Common myeloid progenitor, CD34-positive (primary cell): ENCODE data around the gene SYNJ2.

Experiments used
- CTCF ChIA-PET: fragments of 350-600 bp; sonication (Branson Sonifier 250); formaldehyde crosslinking; loops from one replicate; lab custom pipeline; 2021; ENCODE audit warnings: antibody characterized with exemption; lab: Charles Lee
- POLR2A ChIA-PET: fragments of 350-600 bp; sonication (Branson Sonifier 250); formaldehyde crosslinking; loops from one replicate; lab custom pipeline; 2021; ENCODE audit warnings: antibody characterized with exemption; lab: Charles Lee
- DNase-seq, 3 donors: peaks; one replicate each; pipeline versions ENCODE4 v3.0.0 to v3.0.0-alpha.2; 2013
- H3K27ac ChIP-seq, 2 experiments: 1 replicate in 1 of 2; 2 replicates in 1 of 2; pipeline ENCODE4 v1.7.0; 2013; ENCODE audit warnings: inconsistent platforms in 2 of 2, low read length in 2 of 2, mild to moderate bottlenecking in 2 of 2, low read depth in 1 of 2, moderate library complexity in 1 of 2; ENCODE audit not compliant: severe bottlenecking in 2 of 2, insufficient read depth in 1 of 2, poor library complexity in 1 of 2
- H3K27me3 ChIP-seq, 5 experiments: replicated peaks in 2 of 5; 1 replicate in 3 of 5; 2 replicates in 2 of 5; pipeline versions ENCODE4 v1.6.1 to v1.7.0; 2013; ENCODE audit warnings: low read length in 4 of 5, mild to moderate bottlenecking in 2 of 5, moderate library complexity in 2 of 5, inconsistent platforms in 1 of 5; ENCODE audit not compliant: insufficient read depth in 5 of 5, control insufficient read depth in 4 of 5
- H3K36me3 ChIP-seq, 4 experiments: 1 replicate in 2 of 4; 2 replicates in 2 of 4; pipeline versions ENCODE4 v1.6.1 to v1.7.0; 2013; ENCODE audit warnings: low read length in 3 of 4, control low read depth in 1 of 4, mild to moderate bottlenecking in 1 of 4; ENCODE audit not compliant: control insufficient read depth in 4 of 4, insufficient read depth in 4 of 4
- H3K4me1 ChIP-seq, 4 experiments: 1 replicate in 3 of 4; 2 replicates in 1 of 4; pipeline versions ENCODE4 v1.6.1 to v1.7.1; 2013; ENCODE audit warnings: low read length in 3 of 4, mild to moderate bottlenecking in 3 of 4, control low read depth in 1 of 4, inconsistent platforms in 1 of 4, moderate library complexity in 1 of 4; ENCODE audit not compliant: control insufficient read depth in 4 of 4, insufficient read depth in 4 of 4; ENCODE audit errors: control extremely low read depth in 1 of 4
- H3K4me3 ChIP-seq, 7 experiments: 1 replicate in 4 of 7; 2 replicates in 3 of 7; pipeline versions ENCODE4 v1.5.1 to v1.7.0; 2013; ENCODE audit warnings: mild to moderate bottlenecking in 7 of 7, low read length in 6 of 7, moderate library complexity in 6 of 7, inconsistent platforms in 2 of 7, low read depth in 2 of 7, control low read depth in 1 of 7; ENCODE audit not compliant: insufficient read depth in 4 of 7, control insufficient read depth in 1 of 7; ENCODE audit errors: extremely low read depth in 1 of 7
- H3K9me3 ChIP-seq, 5 experiments: 1 replicate in 4 of 5; 2 replicates in 1 of 5; pipeline versions ENCODE4 v1.6.1 to v1.7.1; 2013; ENCODE audit warnings: low read length in 4 of 5, mild to moderate bottlenecking in 2 of 5, inconsistent platforms in 1 of 5, low read depth in 1 of 5, moderate library complexity in 1 of 5; ENCODE audit not compliant: control insufficient read depth in 4 of 5, insufficient read depth in 2 of 5; ENCODE audit errors: control extremely low read depth in 1 of 5
- WGBS: methylation state at CpG from one replicate; pipeline ENCODE4 v1.1.5; 2013; ENCODE audit not compliant: insufficient coverage; 5-methylcytosine and 5-hydroxymethylcytosine counted together

The SYNJ2 gene

GRCh38 chr6:158122048-158122447, 140.4 kb downstream of the SYNJ2 start:
- H3K4me3 ChIP-seq: no peak overlapping the region
- POLR2A ChIA-PET: no interaction called here
- H3K27me3 ChIP-seq: no peaks in the 10 kb centered on the region
- WGBS: no CpG with 5 or more reads among the region's 2 CpGs
- H3K9me3 ChIP-seq: peaks cover 0 to 3% (median 0%) of the 10 kb centered on the region in 5 experiments
- peaks cover 13 to 53% (median 40%) of the 10 kb centered on the region in 4 experiments for H3K36me3 ChIP-seq
- no peak for DNase-seq
- CTCF ChIA-PET: interaction anchor here (1.5 to 1.7 kb wide), 2 partner anchors 11 to 49 kb away, joined by 5 read pairs; no protein-coding TSS in a partner anchor
- H3K27ac ChIP-seq: no peak overlapping the region
- H3K4me1 ChIP-seq: no peaks in the 10 kb centered on the region

- Histone ChIP-seq H3K36me3 (peaks cover 11 to 46% (median 33%) of the 10 kb centered on the region in 4 experiments), H3K27ac (no peak overlapping the region), H3K4me3 (no peak overlapping the region), H3K27me3 (no peaks in the 10 kb centered on the region), H3K9me3 (peaks cover 0 to 3% (median 0%) of the 10 kb centered on the region in 5 experiments), H3K4me1 (no peaks in the 10 kb centered on the region)
- CTCF ChIA-PET: interaction anchor here (1.2 kb wide), 1 partner anchor 9 kb away, joined by 5 read pairs; no protein-coding TSS in a partner anchor
- no peak for DNase-seq
- POLR2A ChIA-PET: no interaction called here
- WGBS: no CpG with 5 or more reads among the region's 1 CpG
These were observed 142.6 kb downstream of the SYNJ2 start for GRCh38 chr6:158124288-158124687.

GRCh38 chr6:158125271-158125670, 143.6 kb downstream of the SYNJ2 start:
- no peak overlapping the region for H3K4me3 ChIP-seq
- H3K27me3 ChIP-seq: no peaks in the 10 kb centered on the region
- CTCF ChIA-PET: no interaction called here
- POLR2A ChIA-PET: no interaction called here
- WGBS: 92% methylated on average over 1 of the region's 2 CpGs
- no peak overlapping the region for H3K27ac ChIP-seq
- peaks cover 11 to 44% (median 32%) of the 10 kb centered on the region in 4 experiments for H3K36me3 ChIP-seq
- peaks cover 0 to 1% (median 0%) of the 10 kb centered on the region in 4 experiments for H3K4me1 ChIP-seq
- no peak for DNase-seq
- H3K9me3 ChIP-seq: peaks cover 0 to 3% (median 0%) of the 10 kb centered on the region in 5 experiments

GRCh38 chr6:158131926-158132325, 150.3 kb downstream of the SYNJ2 start:
- peaks cover 0 to 20% (median 8%) of the 10 kb centered on the region in 4 experiments for H3K36me3 ChIP-seq
- CTCF ChIA-PET: interaction anchor here (0.6 to 3.4 kb wide), 14 partner anchors 11 to 377 kb away, joined by 3 to 22 read pairs (median 4); no protein-coding TSS in a partner anchor

GRCh38 chr6:158142789-158143188, 161.1 kb downstream of the SYNJ2 start:
- Histone ChIP-seq H3K27ac (no peak overlapping the region), H3K9me3 (no peaks in the 10 kb centered on the region), H3K4me3 (no peak overlapping the region), H3K4me1 (peaks cover 0 to 2% (median 0%) of the 10 kb centered on the region in 4 experiments), H3K36me3 (peaks cover 8 to 49% (median 26%) of the 10 kb centered on the region in 4 experiments), H3K27me3 (no peaks in the 10 kb centered on the region)
- CTCF ChIA-PET: interaction anchor here (1.2 to 2.7 kb wide), 8 partner anchors 9 to 71 kb away, joined by 3 to 9 read pairs (median 4); no protein-coding TSS in a partner anchor
- POLR2A ChIA-PET: no interaction called here
- no peak for DNase-seq

More at GRCh38 chr6:158131926-158132325, 150.3 kb downstream of the SYNJ2 start:
- DNase-seq: peak; percentile 23 to 53 (median 53)
- Histone ChIP-seq H3K9me3 (no peaks in the 10 kb centered on the region), H3K4me3 (no peak overlapping the region), H3K27me3 (no peaks in the 10 kb centered on the region), H3K27ac (no peak overlapping the region), H3K4me1 (peaks cover 0 to 4% (median 0%) of the 10 kb centered on the region in 4 experiments)
- POLR2A ChIA-PET: interaction anchor here (0.8 to 1.0 kb wide), 2 partner anchors 13 to 72 kb away, joined by 3 to 7 read pairs; no protein-coding TSS in a partner anchor
- WGBS: no CpG with 5 or more reads among the region's 1 CpG

GRCh38 chr6:158143700-158144099, 162.0 kb downstream of the SYNJ2 start:
- H3K4me3 ChIP-seq: no peak overlapping the region
- peaks cover 8 to 49% (median 25%) of the 10 kb centered on the region in 4 experiments for H3K36me3 ChIP-seq
- CTCF ChIA-PET: interaction anchor here (0.6 to 2.7 kb wide), 10 partner anchors 8 to 495 kb away, joined by 3 to 9 read pairs (median 4); no protein-coding TSS in a partner anchor
- POLR2A ChIA-PET: no interaction called here
- peak in 2 of 3 donors; percentile 21 to 28 for DNase-seq
- H3K9me3 ChIP-seq: no peaks in the 10 kb centered on the region
- no CpG with 5 or more reads among the region's 1 CpG for WGBS
- peaks cover 0 to 2% (median 0%) of the 10 kb centered on the region in 4 experiments for H3K4me1 ChIP-seq
- no peaks in the 10 kb centered on the region for H3K27me3 ChIP-seq
- H3K27ac ChIP-seq: no peak overlapping the region
